HG03159 (cell line): ENCODE measurements around the gene KIF6.

Experiments used
- ATAC-seq: cut with Tn5 transposase; IDR thresholded peaks from one replicate; pipeline ENCODE4 v1.9.1; 2021; ENCODE audit warnings: mild to moderate bottlenecking, moderate library complexity; ENCODE audit not compliant: unreplicated experiment

Gene KIF6

GRCh38 chr6:39328066-39328465 is 397.1 kb downstream of the KIF6 start:
- ATAC-seq = no peak

- no peak for ATAC-seq
Measured at GRCh38 chr6:39327507-39327906, 397.7 kb downstream of the KIF6 start.

- ATAC-seq = no peak
Measured at GRCh38 chr6:39322306-39322850, 402.8 kb downstream of the KIF6 start, which contains the start of gene KCNK16. KCNK16 (minus strand) TSS chr6:39322702; CDS start chr6:39322540, 162 bp downstream.

- ATAC-seq = no peak
Measured at GRCh38 chr6:39321761-39322160, 403.4 kb downstream of the KIF6 start.

GRCh38 chr6:39320363-39320984 is 404.7 kb downstream of the KIF6 start:
- no peak for ATAC-seq

GRCh38 chr6:39319621-39320362 is 405.4 kb downstream of the KIF6 start:
- no peak for ATAC-seq

GRCh38 chr6:39317256-39317655 is 408.0 kb downstream of the KIF6 start:
- no peak for ATAC-seq

GRCh38 chr6:39314273-39314795 is 410.9 kb downstream of the KIF6 start, which contains the start of gene KCNK17:
KCNK17 (minus strand) TSS chr6:39314419; CDS start chr6:39314320, 99 bp downstream.
- no peak for ATAC-seq

GRCh38 chr6:39313526-39314272 is 411.5 kb downstream of the KIF6 start:
- ATAC-seq = no peak

GRCh38 chr6:39312912-39313525 is 412.2 kb downstream of the KIF6 start:
- no peak for ATAC-seq

- ATAC-seq = no peak
Measured at GRCh38 chr6:39310542-39310941, 414.7 kb downstream of the KIF6 start.

GRCh38 chr6:39309942-39310531 is 415.2 kb downstream of the KIF6 start:
- peak; percentile 50 for ATAC-seq

GRCh38 chr6:39307462-39307861 is 417.7 kb downstream of the KIF6 start:
- no peak for ATAC-seq

- ATAC-seq = no peak
Measured at GRCh38 chr6:39304951-39305350, 420.3 kb downstream of the KIF6 start.

GRCh38 chr6:39303425-39304153 is 421.6 kb downstream of the KIF6 start:
- peak; percentile 16 for ATAC-seq

- ATAC-seq = peak; percentile 83
Measured at GRCh38 chr6:39302669-39303424, 422.4 kb downstream of the KIF6 start.

- ATAC-seq = no peak
Measured at GRCh38 chr6:39302011-39302410, 423.2 kb downstream of the KIF6 start.

- ATAC-seq = no peak
Measured at GRCh38 chr6:39301606-39302005, 423.6 kb downstream of the KIF6 start.

- ATAC-seq = no peak
Measured at GRCh38 chr6:39300739-39301138, 424.5 kb downstream of the KIF6 start.
